Epithelial cell of esophagus (primary cell): ENCODE measurements around the gene SORBS1.
A peak's percentile ranks its signal among the peaks of the same experiment; 100 is the strongest.

Source experiments
- DNase-seq: peaks from one replicate; pipeline ENCODE4 v3.0.0; 2010; ENCODE audit warnings: low read depth
- H3K4me3 ChIP-seq: 2 replicates; pipeline ENCODE4 v1.5.1; 2011; ENCODE audit warnings: mild to moderate bottlenecking, low read length, control low read depth
- TF ChIP-seq, protein P1 (sequence below): IDR thresholded peaks from 2 replicates; pipeline ENCODE4 v1.5.1; 2011; ENCODE audit warnings: low read depth, mild to moderate bottlenecking, low read length, control low read depth, inconsistent platforms; ENCODE audit not compliant: insufficient read depth; ENCODE audit errors: missing control alignments

SORBS1 gene

GRCh38 chr10:95377950-95378349 is 183.2 kb downstream of the SORBS1 start:
- TF ChIP-seq, protein P1, sequence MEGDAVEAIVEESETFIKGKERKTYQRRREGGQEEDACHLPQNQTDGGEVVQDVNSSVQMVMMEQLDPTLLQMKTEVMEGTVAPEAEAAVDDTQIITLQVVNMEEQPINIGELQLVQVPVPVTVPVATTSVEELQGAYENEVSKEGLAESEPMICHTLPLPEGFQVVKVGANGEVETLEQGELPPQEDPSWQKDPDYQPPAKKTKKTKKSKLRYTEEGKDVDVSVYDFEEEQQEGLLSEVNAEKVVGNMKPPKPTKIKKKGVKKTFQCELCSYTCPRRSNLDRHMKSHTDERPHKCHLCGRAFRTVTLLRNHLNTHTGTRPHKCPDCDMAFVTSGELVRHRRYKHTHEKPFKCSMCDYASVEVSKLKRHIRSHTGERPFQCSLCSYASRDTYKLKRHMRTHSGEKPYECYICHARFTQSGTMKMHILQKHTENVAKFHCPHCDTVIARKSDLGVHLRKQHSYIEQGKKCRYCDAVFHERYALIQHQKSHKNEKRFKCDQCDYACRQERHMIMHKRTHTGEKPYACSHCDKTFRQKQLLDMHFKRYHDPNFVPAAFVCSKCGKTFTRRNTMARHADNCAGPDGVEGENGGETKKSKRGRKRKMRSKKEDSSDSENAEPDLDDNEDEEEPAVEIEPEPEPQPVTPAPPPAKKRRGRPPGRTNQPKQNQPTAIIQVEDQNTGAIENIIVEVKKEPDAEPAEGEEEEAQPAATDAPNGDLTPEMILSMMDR: no peak
- no peak overlapping the region for H3K4me3 ChIP-seq
- no peak for DNase-seq

DNA sequence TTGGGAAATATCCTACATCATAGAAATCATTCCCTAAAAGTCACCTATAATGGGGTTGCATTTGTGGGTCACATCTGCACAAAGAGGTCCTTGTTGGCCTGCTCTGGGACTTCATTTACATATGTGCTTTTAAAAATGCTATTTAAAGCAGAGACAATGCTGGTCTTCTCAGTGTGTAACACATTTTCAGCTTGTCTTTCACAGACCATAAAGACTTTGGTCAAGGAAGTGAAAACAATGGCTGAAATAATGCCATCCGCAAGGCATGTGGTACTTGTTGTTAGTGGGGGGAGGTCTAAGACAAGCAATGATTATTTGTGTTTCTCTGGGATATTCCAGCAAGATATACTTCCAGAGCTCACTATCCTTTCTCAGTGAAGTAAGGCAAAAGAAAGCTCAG is 185.8 kb downstream of the SORBS1 start:
- DNase-seq: no peak
- TF ChIP-seq, protein P1: no peak
- H3K4me3 ChIP-seq: no peak overlapping the region

DNA sequence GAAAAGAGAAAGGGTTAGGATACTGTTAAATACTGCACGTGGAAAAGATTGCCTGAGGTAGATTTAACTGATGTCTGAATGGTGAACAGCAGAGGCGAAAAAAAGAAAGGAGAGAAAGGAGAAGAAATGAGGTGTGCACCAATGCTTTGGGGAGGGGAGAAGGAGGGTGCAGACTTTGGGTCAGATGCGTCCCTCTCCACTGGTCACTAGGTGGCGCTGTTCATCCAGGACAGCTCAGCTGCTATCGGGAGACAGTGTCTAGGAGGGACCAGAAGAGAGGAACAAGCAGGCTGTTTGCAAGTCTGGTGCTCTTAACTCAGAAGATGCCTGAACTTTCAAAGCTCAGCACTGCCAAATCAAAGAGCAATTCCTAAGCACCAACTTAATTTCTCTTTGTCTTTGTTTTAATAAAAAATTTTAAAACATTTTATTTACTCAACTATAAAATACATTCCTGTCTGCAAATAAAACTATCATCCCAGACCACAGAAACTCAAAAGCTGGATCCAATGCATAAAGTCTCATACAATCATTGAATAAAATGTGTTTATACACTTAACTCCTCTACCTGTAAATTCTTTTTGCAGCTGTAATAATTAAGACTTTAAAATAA is 186.5 kb downstream of the SORBS1 start:
- peak; percentile 85 for DNase-seq
- no peak overlapping the region for H3K4me3 ChIP-seq
- TF ChIP-seq, protein P1: peak; percentile 98

DNA sequence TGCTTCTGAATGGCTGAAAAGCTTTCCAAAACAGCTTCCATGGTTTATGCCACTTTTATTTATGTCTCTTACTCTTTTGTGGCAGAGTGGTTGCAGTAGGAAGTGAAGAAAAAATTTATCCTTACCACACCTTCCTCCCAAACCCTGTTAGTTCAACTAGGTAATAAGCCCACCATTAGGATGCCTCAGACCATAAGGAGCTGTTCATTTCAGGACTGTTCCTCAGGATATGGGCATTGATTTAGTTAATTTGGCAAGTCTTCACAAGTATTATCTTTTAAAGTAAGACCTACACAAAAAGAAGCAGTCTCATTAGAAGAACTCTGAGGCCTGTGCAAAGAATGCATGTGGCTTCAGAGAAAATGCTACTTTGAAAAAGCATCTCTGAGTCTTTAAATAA is 187.5 kb downstream of the SORBS1 start:
- no peak for DNase-seq
- H3K4me3 ChIP-seq: no peak overlapping the region
- TF ChIP-seq, protein P1: no peak

GRCh38 chr10:95364342-95364741 is 196.8 kb downstream of the SORBS1 start:
- no peak for DNase-seq
- no peak overlapping the region for H3K4me3 ChIP-seq
- TF ChIP-seq, protein P1: no peak

GRCh38 chr10:95363303-95363912 is 197.8 kb downstream of the SORBS1 start:
- DNase-seq: peak; percentile 73
- TF ChIP-seq, protein P1: peak; percentile 90
- H3K4me3 ChIP-seq: no peak overlapping the region
